K562 (cell line): Measurements from ENCODE around the gene GLRX2. TPM values are rescaled to one million over a fixed set of nuclear protein-coding genes. Genes with fewer than 3 reads are reported as not detected.

Experiments
- ASH1L ChIP-seq: fragments of 450-650 bp; IDR thresholded peaks from 2 replicates; pipeline ENCODE4 v1.6.1; 2018; ENCODE audit warnings: borderline replicate concordance, mild to moderate bottlenecking, low read depth; ENCODE audit not compliant: partially characterized antibody
- BHLHE40 ChIP-seq: IDR thresholded peaks from 2 replicates; pipeline ENCODE4 v1.6.1; 2011; ENCODE audit warnings: low read length, improper control_type of control experiment
- BRCA1 ChIP-seq, 2 experiments: fragments of 450-650 bp in 1 of 2; sonication (generic) in 1 of 2; formaldehyde crosslinking in 1 of 2; IDR thresholded peaks; 2 replicates each; pipeline versions ENCODE4 v1.5.0 to v1.6.1; 2017 to 2020; ENCODE audit warnings: mild to moderate bottlenecking in 1 of 2, missing genetic modification reagents in 1 of 2
- CREB3L1 ChIP-seq: fragments of 450-650 bp; IDR thresholded peaks from 2 replicates; pipeline ENCODE4 v1.6.1; 2014; ENCODE audit warnings: low read depth, mild to moderate bottlenecking, moderate library complexity, borderline replicate concordance
- CTBP1 ChIP-seq: fragments of 450-650 bp; IDR thresholded peaks from 2 replicates; pipeline ENCODE4 v1.6.1; 2016; ENCODE audit warnings: borderline replicate concordance
- DPF2 ChIP-seq: fragments of 450-650 bp; IDR thresholded peaks from 2 replicates; pipeline ENCODE4 v1.6.1; 2016
- E4F1 ChIP-seq: fragments of 250-450 bp; sonication (Bioruptor Pico); IDR thresholded peaks from 2 replicates; pipeline ENCODE4 v1.5.0; 2021; ENCODE audit warnings: mild to moderate bottlenecking, borderline replicate concordance
- FOXK1 ChIP-seq: sonication (generic); formaldehyde crosslinking; IDR thresholded peaks from 2 replicates; pipeline ENCODE4 v1.8.0; 2022; ENCODE audit warnings: missing genetic modification reagents, mild to moderate bottlenecking, borderline replicate concordance
- HLTF ChIP-seq: fragments of 450-650 bp; IDR thresholded peaks from 2 replicates; pipeline ENCODE4 v1.6.1; 2016
- KDM4B ChIP-seq, 2 experiments: fragments of 450-650 bp in 1 of 2; sonication (generic) in 1 of 2; IDR thresholded peaks; 2 replicates each; pipeline ENCODE4 v1.6.1; 2016 to 2017; ENCODE audit warnings: borderline replicate concordance in 2 of 2, antibody characterized with exemption in 1 of 2, low read depth in 1 of 2, mild to moderate bottlenecking in 1 of 2
- MECOM ChIP-seq: fragments of 250-450 bp; sonication (Bioruptor Pico); IDR thresholded peaks from 2 replicates; pipeline ENCODE4 v1.8.0; 2022; ENCODE audit warnings: inconsistent platforms
- NFXL1 ChIP-seq: fragments of 450-650 bp; formaldehyde crosslinking; IDR thresholded peaks from 2 replicates; pipeline ENCODE4 v1.4.0; 2021; ENCODE audit warnings: mild to moderate bottlenecking
- NUFIP1 ChIP-seq: fragments of 450-650 bp; IDR thresholded peaks from 2 replicates; pipeline ENCODE4 v1.6.1; 2018; ENCODE audit not compliant: partially characterized antibody
- PHB2 ChIP-seq: fragments of 450-650 bp; IDR thresholded peaks from 2 replicates; pipeline ENCODE4 v1.6.1; 2017; ENCODE audit warnings: low read depth
- TBL1XR1 ChIP-seq, 2 experiments: IDR thresholded peaks; 2 replicates each; pipeline ENCODE4 v1.6.1; 2012; ENCODE audit warnings: improper control_type of control experiment in 2 of 2, low read length in 2 of 2, mild to moderate bottlenecking in 1 of 2
- THRA ChIP-seq: fragments of 450-650 bp; IDR thresholded peaks from 2 replicates; pipeline ENCODE4 v1.6.1; 2017; ENCODE audit warnings: mild to moderate bottlenecking, moderate library complexity
- ZBTB43 ChIP-seq: sonication (generic); formaldehyde crosslinking; IDR thresholded peaks from 2 replicates; pipeline ENCODE4 v1.8.0; 2023; ENCODE audit warnings: mild to moderate bottlenecking, missing genetic modification reagents
- ZFPM2 ChIP-seq: fragments of 250-450 bp; sonication (Bioruptor Pico); IDR thresholded peaks from 2 replicates; pipeline ENCODE4 v1.5.1; 2022; ENCODE audit warnings: mild to moderate bottlenecking
- ZNF184 ChIP-seq: sonication (generic); formaldehyde crosslinking; IDR thresholded peaks from 2 replicates; pipeline ENCODE4 v1.5.0; 2020; ENCODE audit warnings: missing genetic modification reagents
- ZNF23 ChIP-seq: fragments of 250-450 bp; sonication (Bioruptor Pico); IDR thresholded peaks from 2 replicates; pipeline ENCODE4 v1.4.0; 2020; ENCODE audit warnings: mild to moderate bottlenecking
- ZNF384 ChIP-seq: IDR thresholded peaks from 2 replicates; pipeline ENCODE4 v1.6.1; 2012; ENCODE audit warnings: low read depth, low read length, improper control_type of control experiment
- ZSCAN32 ChIP-seq: fragments of 450-650 bp; formaldehyde crosslinking; IDR thresholded peaks from 2 replicates; pipeline ENCODE4 v1.4.0; 2020; ENCODE audit warnings: mild to moderate bottlenecking, moderate library complexity
- polyA plus RNA-seq, 8 experiments: library from polyadenylated mRNA; depleted of rRNA in 4 of 8; stranded (reverse) in 5 of 8; unstranded in 3 of 8; fragments of >200 nt; fragmentation: Nextera tagmentation in 2 of 8; fragmentation: Illumina TruSeq in 1 of 8; extraction: Ambion mirVana in 2 of 8; extraction: Trizol in 1 of 8; gene quantifications; 2 replicates each; pipeline versions ENCODE4 v1.2.1 to v1.2.3, GENCODE V29; 2011 to 2014; ENCODE audit warnings: inconsistent platforms in 1 of 8, missing spikeins in 1 of 8
- total RNA-seq, 7 experiments: library from RNA; depleted of rRNA in 6 of 7; stranded (reverse); fragments of >200 nt in 6 of 7; fragmentation: Illumina TruSeq in 2 of 7; extraction: Trizol in 2 of 7; gene quantifications; 2 replicates each; pipeline versions ENCODE4 v1.2.1 to v1.2.3, GENCODE V29; 2011 to 2021; ENCODE audit warnings: low replicate concordance in 1 of 7

GLRX2 gene
- total and polyA plus RNA-seq, 9 of the 15 experiments (the other 6 are each of a cell fraction or from before 2014, with no cell fraction given): 13.3 to 82.6 (median 55.1) TPM

GRCh38 chr1:193121616-193122593, 16.7 kb upstream of the GLRX2 start, which contains the start of gene CDC73 (continued):
- TF ChIP-seq CREB3L1 (peak; percentile 77), ZNF384 (peak; percentile 69; the same call in 1 of the 2 replicates), ZNF184 (CRISPR knock-in tag) (no peak), CTBP1 (peak; percentile 99), MECOM (CRISPR knock-in tag) (no peak), PHB2 (no peak), NUFIP1 (peak; percentile 19), ASH1L (no peak), BRCA1 (IDR thresholded peaks at IDR 0.05) (no peak), BRCA1 (CRISPR knock-in tag; IDR thresholded peaks at IDR 0.05) (no peak), BHLHE40 (peak; percentile 97), ZBTB43 (CRISPR knock-in tag) (peak; percentile 7; the same call in 1 of the 2 replicates), ZSCAN32 (no peak), THRA (peak; percentile 76), DPF2 (no peak; the same call in 1 of the 2 replicates), ZFPM2 (CRISPR knock-in tag) (peak; percentile 72; the same call in 1 of the 2 replicates), ZNF23 (CRISPR knock-in tag) (no peak), FOXK1 (CRISPR knock-in tag) (no peak), TBL1XR1 (IDR thresholded peaks at IDR 0.05; ENCODE audit: low read length in 2 of 2) (peak in 1 of 2 experiments; percentile 76; a peak in 3 of 4 replicates), KDM4B (IDR thresholded peaks at IDR 0.05; ENCODE audit: borderline replicate concordance in 2 of 2, low read depth in 1 of 2) (peak in 1 of 2 experiments; percentile 38; a peak in 1 of 4 replicates), NFXL1 (CRISPR knock-in tag) (no peak), HLTF (peak; percentile 92), E4F1 (CRISPR knock-in tag) (no peak)
